NCI-H2227 (cell line): ENCODE data around the gene PRR18.

Experiments
- DNase-seq: peaks from one replicate; lab custom pipeline; 2025; ENCODE audit not compliant: unreplicated experiment; lab: John Stamatoyannopoulos, UW

PRR18 gene

DNA sequence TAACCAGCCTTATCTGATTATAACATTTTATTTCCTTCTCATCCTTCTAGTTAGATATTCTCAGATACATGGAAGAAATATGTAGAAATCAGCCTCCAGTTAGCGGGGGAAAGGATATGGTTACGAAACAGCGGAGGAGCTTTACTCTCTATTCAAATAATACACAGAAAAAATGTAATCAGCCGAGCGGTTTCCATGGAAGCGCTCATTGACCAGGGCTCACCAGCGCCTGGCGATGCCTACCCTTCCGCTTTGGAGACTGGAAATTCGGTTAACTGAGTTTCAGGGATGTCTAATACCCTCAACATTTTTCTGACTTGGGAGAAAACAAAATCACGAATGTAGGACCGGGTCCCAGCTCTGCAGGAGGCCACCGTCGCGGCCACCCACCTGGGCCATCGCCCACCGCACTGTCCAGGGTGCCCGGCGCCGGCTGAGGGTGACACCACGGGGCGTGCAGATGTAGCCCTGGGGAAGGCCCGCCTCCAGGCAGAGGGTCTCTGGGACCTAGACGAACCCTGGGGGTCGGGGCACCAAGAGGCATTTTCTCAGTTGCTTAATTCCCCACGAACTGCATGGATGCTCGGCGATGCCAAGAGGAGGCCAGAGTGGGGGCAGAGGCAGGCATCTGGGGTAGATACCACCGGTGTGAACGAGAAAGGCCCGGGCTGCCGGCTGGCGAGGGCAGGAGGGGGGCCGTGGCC, 1.7 kb downstream of the PRR18 start:
- DNase-seq = no peak

- no peak for DNase-seq
These were observed 2.6 kb downstream of the PRR18 start for GRCh38 chr6:166305562-166306117.

DNA sequence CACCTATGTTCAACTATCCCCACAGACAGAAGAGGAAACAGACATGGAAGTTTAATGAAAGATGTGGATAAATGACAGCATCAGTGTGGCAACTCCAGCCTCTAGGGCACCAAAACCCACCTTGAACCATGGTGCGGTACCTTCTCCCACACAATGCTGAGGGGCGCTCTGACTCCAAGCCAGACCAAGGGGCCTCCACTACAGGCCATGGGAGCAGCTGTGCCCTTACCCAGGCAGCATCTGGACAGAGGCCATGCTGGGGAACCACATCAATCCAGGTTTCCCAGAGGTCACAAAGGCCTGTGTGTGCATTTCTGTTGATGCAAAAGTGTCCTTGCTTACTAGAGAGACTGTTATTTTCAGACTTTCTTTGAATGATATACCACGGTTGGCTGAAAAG, 4.1 kb downstream of the PRR18 start:
- no peak for DNase-seq

DNA sequence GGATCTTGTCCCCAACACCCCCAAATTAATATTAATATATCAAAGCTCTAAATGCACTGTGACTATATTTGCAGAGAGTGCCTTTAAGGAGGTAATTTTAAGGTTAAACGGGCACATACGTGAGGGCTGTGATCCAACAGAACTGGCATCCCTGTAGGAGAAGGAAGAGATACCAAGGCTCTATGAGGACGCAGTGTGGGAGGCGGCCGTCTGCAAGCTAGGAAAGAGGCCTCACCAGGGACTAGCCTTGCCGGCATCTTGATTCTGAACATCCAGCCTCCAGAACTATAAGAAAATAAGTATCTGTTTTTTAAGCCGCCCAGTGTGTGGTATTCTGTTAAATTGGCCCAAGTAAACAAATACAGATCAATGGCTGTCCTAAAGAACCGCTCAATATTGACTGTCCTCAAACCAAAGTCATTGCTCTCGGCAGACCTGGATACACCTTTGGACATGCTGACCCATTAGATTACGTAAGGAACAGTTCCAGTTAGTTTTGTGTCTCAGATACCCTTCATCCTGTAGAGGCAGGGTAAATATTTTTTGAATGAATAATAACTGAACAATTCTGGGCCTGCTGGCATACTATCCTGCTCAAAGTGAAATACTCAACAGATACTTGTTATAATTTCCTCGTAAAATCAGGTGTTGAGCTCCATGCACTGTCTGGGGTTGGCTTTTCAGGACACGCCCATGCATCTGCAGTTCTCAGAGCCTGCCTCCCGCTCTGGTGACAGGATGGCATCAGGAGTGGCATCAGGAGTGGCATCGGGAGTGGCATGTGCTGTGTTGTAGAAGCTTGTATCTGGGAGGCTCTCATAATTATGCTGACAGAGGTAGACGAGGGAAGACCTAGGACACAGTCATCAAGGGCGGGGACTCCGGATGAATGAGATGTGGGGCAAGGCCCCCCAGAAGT, 6.3 kb downstream of the PRR18 start:
- DNase-seq = no peak

- DNase-seq = no peak
These were observed 7.7 kb downstream of the PRR18 start for GRCh38 chr6:166300357-166300987.

GRCh38 chr6:166297606-166298005, 10.6 kb downstream of the PRR18 start:
- no peak for DNase-seq

- no peak for DNase-seq
These were observed 11.9 kb downstream of the PRR18 start for GRCh38 chr6:166296035-166296883.

DNA sequence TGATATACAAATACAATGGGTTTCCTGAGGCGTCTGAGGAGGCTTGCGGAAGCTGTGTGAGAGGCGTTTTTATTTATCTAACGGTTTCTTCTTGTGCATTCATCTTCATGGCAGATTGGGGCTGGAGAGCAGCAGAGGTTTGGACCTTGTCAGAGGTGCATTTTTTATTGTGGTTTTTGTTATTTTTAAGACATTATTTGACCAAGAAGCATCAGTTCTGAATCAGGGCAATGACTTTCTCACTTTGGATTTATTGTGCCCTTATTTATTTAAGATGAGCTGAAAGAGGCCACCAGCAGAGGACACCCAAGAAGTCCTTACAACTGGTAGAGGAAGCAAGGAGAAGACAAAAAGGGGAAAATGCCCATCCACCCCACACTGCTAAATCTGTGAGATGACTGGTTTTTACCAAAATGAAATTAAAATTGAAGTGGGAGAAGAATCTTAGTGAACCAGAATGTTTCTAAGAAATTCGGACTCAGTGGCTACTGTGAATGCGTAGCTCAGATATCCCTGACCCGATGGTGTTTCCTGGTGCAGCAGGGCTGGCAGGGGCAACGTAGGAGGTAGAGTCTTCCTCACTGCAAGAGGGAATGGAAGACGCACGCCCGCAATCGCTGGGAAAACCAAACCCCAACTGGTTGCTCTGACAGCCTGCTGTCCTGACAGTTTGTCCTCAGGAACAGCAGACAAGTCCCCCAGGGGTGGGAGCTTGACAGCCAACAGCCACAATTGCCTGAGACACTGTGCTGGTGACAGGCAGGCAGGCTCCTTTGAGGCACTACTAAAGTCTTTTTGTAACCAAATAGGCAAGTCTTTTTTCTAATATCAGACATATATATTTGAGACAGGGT, 14.2 kb downstream of the PRR18 start:
- no peak for DNase-seq

DNA sequence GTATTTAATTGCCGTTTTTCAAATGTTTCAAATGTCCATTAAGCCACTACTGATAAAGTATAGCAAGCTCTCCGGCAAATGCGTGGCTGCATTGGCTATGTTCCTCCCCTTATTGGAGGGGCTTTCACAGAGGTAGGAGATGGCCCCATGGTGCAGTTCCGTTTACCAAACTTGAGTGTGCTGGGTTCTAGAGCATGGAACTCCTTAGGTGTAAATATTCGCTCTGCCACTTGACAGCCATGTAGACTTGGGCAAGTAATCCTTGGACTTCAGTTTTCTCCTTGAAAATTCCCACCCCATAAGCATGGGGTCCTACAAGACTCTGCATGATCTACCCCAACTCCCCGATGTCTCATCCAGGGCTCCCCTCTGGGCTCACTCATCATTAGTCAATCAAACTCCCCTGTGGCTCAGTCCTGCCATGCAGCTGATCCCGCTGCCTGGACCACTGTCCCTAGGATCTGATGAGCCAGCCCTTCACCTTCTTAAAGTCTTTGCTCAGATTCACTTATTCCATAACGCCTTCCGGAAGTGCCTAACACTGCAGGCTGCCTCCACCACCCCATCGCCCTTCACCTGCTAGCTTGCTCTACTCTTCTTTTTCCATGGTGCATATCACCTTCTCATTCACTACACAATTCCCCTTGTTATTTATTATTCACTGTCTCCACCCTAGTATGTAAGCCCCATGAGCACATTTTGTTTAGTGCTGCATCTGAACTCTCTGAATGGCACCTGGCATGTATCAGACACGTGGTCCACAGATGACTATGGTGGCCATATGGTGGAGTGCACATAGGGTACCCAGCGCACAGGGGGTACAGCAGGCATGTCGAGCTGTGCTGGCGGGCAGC, 18.8 kb downstream of the PRR18 start:
- no peak for DNase-seq

DNA sequence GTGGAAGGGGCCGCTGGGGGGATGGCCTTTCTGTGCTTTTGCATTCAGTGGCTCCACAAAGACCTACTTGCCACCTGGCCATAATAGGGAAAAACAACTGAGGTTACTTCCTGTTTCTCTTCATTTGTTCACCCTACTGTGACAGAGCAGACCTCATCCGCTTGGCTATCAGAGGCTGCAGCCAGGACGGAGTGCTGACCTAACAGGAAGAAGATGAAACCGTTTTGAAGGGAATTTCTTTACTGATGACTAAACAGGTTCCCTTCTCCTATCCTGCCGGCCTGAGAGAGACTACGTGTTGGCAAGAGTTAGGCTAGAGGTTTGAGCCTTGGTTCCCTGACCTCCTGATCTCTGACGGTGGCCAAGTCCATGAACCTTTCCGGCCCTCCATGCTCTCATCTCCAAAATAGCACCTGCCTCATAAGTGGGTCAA, 21.3 kb downstream of the PRR18 start:
- DNase-seq = no peak

DNA sequence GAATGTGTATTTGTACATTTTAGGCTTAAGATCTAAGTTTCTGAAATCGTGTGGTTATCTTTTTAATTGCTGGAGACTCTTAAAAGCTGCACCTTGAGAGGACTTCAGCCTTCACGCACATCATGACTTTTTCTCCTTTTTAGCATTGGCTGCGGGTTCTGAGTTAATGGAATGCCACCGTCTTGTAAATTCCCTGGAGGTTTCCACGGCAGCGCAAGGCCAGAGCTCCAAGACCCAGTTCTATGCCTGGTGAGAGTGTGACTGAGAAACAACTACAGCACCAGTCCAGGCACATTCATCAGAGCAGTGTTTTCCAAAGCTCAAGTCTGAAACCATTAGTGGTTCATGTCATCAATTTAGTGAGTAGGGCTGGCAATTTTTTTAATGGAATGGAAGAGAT, 23.0 kb downstream of the PRR18 start:
- DNase-seq = no peak

DNA sequence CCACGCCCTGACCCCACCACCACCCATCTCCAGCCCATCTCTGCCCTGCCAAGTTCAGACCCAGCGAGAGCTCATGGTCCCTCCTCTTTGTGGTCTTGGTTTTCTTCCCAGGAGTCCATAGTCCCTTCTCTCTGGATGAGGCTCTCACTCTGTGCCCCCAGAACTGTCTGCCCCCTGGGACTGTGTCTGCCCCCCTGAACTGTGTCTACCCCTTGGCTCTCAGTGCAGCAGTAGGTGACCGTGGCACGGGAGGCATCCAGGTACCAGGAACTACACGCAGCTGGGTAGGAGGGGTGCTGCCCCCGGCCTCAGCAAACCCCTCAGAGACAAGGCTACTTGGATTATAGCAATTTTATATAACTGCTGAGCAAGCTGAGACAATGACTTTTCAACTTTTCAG, 23.6 kb downstream of the PRR18 start:
- no peak for DNase-seq

GRCh38 chr6:166282394-166283032, 25.7 kb downstream of the PRR18 start:
- DNase-seq = no peak

DNA sequence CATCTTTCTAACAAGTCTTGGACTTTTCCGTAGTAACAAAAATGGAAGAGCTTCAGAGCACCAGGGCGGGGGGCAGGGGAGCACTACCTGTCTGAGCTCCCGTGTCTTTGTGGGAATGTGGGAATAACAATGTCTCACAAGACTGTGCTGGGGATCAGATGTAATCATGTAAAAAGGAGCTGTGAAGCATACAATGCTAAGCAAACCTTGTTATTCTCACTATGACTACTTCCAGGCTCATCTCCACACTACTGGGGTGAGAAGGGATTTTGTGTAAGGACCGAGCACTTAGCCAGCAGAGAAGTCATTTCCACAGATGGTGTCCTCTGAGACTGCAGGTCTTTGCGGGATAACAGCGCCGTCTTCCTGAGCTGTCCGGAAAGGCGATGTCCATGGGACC, 27.1 kb downstream of the PRR18 start:
- no peak for DNase-seq

DNA sequence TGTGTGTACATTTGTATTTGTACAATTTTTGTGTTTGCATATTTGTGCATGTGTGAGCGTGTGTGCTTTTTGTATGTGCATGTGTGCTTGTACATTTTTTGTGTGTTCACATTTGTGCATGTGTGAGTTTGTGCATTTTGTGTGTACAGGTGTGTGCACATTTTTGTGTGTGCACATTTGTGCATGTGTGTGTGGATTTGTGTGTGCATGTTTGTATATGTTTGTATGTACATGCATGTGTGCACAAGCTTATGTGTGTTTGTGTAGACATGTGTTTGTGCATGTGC, 28.9 kb downstream of the PRR18 start:
- no peak for DNase-seq

DNA sequence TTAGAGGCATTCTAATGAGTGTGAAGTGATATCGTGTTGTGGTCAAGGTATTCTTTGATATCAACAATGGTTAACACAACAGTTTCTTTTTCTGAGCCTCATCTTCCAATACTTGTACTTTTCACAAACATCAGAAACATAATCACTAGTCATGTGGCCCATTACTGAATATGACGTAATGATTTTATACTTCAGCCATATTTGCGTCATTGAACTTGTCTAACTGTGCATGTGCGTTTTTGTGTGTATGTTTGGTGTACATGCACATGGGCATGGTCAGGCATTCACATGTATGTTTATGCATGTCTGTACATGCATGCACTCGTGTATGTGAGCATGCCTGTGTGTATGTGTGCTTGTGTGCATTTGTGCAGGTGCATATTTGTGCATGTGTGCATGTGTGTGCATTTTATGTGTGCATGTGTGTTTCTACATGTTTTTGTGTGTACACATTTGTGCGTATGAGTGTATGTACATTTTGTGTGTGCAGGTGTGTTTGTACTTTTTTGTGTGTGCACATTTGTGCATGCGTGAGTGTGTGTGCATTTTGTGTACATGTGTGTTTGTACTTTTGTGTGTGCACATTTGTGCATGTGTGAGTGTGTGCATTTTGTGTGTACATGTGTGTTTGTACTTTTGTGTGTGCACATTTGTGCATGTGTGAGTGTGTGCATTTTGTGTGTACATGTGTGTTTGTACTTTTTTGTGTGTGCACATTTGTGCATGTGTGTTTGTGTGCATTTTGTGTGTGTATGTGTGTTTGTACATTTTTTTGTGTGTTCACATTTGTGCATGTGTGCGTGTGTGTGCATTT, 29.4 kb downstream of the PRR18 start:
- no peak for DNase-seq

- no peak for DNase-seq
These were observed 30.2 kb downstream of the PRR18 start for GRCh38 chr6:166277892-166278578.
